Measurements from ENCODE around the gene LNX1.
"Not testable (repeated sequence)": the region's sequence is repeated elsewhere in the genome, so short reads cannot be mapped to it uniquely, and the experiment has no call there.

LNX1 gene

GRCh38 chr4:53455766-53456165 is 135.5 kb downstream of the LNX1 start:
- no peak for DNase-seq

- DNase-seq, result no peak
Observed at GRCh38 chr4:53453385-53453784, 137.9 kb downstream of the LNX1 start.

GRCh38 chr4:53450773-53451172 is 140.5 kb downstream of the LNX1 start:
- no peak for DNase-seq

- DNase-seq, result no peak
Observed at GRCh38 chr4:53444954-53445353, 146.3 kb downstream of the LNX1 start.

- no peak for DNase-seq
Observed at GRCh38 chr4:53441564-53441963, 149.7 kb downstream of the LNX1 start.

- DNase-seq, result no peak
Observed at GRCh38 chr4:53436251-53436650, 155.0 kb downstream of the LNX1 start.

- DNase-seq, result no peak
Observed at GRCh38 chr4:53432528-53433424, 158.5 kb downstream of the LNX1 start.

GRCh38 chr4:53431052-53431451 is 160.2 kb downstream of the LNX1 start:
- DNase-seq, result no peak

GRCh38 chr4:53427366-53427765 is 163.9 kb downstream of the LNX1 start:
- DNase-seq, result no peak

- no peak for DNase-seq
Observed at GRCh38 chr4:53424280-53424679, 167.0 kb downstream of the LNX1 start.

GRCh38 chr4:53422367-53422766 is 168.9 kb downstream of the LNX1 start:
- DNase-seq, result no peak

GRCh38 chr4:53421791-53422190 is 169.5 kb downstream of the LNX1 start:
- DNase-seq, result no peak

GRCh38 chr4:53419208-53419607 is 172.1 kb downstream of the LNX1 start:
- no peak for DNase-seq

GRCh38 chr4:53409479-53409878 is 181.8 kb downstream of the LNX1 start:
- DNase-seq, result not testable (repeated sequence)
